ENCODE results near the gene CEMIP. TPM values are rescaled to one million over a fixed set of nuclear protein-coding genes. Genes with fewer than 3 reads are reported as not detected.

CEMIP gene
- polyA plus RNA-seq, 1 donor (not counting 4 experiments of a cell fraction or from before 2014, with no cell fraction given), result 2.3 TPM

DNA sequence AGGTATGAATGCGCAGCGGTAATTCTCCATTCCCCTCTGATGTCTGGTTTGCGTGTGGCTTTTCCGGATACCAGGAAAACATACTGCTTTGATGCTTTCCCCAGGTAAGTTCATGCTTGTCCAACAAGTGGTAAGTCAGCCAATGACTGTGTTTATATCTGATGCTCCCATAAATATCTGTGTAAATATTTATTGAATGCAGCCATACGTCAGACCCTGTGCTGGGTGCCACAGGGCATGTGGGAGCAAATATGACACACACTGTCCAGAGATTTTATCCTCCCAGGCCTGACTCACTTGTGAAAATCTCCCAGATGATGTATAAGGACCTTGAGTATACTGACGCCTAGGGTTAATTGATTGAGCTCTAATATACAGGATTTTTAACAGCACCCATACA lies 29.6 kb upstream of the CEMIP start:
- Histone ChIP-seq H3K4me3 (ENCODE audit: control insufficient read depth in 2 of 3, extremely low read depth in 1 of 3, insufficient read depth in 2 of 3, low read depth in 1 of 3, low read length in 3 of 3) (no peak overlapping the region), H3K9me1 (ENCODE audit: control insufficient read depth, extremely low read depth, insufficient read depth, low read length) (peaks cover 3% of the 10 kb centered on the region), H3K9me3 (ENCODE audit: control insufficient read depth, low read depth, low read length) (no peaks in the 10 kb centered on the region), H3K9ac (ENCODE audit: control insufficient read depth, extremely low read depth, insufficient read depth, low read length) (no peak overlapping the region), H3K27me3 (ENCODE audit: control insufficient read depth, extremely low read depth, insufficient read depth, low read length) (no peaks in the 10 kb centered on the region), H3K4me2 (ENCODE audit: control insufficient read depth, extremely low read depth, insufficient read depth, low read depth, low read length) (no peak overlapping the region), H3K27ac (ENCODE audit: control insufficient read depth, insufficient read depth, low read length) (no peak overlapping the region), H3K4me1 (ENCODE audit: control insufficient read depth, extremely low read depth, insufficient read depth, low read length) (no peaks in the 10 kb centered on the region), H4K20me1 (ENCODE audit: control insufficient read depth, extremely low read depth, insufficient read depth, low read length) (no peaks in the 10 kb centered on the region), H3K79me2 (ENCODE audit: control insufficient read depth, insufficient read depth, low read length) (peaks cover 32% of the 10 kb centered on the region), H2AFZ (ENCODE audit: control insufficient read depth, low read length) (no peak overlapping the region), H3K36me3 (ENCODE audit: control insufficient read depth in 2 of 2, extremely low read depth in 1 of 2, insufficient read depth in 2 of 2, low read length in 2 of 2) (peaks cover 10 to 20% of the 10 kb centered on the region in 2 experiments)
- DNase-seq (ENCODE audit: low read depth, low spot score) (no peak), FAIRE-seq (no peak)
- TF ChIP-seq, protein P1, sequence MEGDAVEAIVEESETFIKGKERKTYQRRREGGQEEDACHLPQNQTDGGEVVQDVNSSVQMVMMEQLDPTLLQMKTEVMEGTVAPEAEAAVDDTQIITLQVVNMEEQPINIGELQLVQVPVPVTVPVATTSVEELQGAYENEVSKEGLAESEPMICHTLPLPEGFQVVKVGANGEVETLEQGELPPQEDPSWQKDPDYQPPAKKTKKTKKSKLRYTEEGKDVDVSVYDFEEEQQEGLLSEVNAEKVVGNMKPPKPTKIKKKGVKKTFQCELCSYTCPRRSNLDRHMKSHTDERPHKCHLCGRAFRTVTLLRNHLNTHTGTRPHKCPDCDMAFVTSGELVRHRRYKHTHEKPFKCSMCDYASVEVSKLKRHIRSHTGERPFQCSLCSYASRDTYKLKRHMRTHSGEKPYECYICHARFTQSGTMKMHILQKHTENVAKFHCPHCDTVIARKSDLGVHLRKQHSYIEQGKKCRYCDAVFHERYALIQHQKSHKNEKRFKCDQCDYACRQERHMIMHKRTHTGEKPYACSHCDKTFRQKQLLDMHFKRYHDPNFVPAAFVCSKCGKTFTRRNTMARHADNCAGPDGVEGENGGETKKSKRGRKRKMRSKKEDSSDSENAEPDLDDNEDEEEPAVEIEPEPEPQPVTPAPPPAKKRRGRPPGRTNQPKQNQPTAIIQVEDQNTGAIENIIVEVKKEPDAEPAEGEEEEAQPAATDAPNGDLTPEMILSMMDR (optimal IDR thresholded peaks at IDR 0.05 in 1 of 3, IDR thresholded peaks at IDR 0.05 in 1 of 3, conservative IDR thresholded peaks at IDR 0.05 in 1 of 3; ENCODE audit: extremely low read depth in 1 of 3, insufficient read depth in 2 of 3, low read length in 3 of 3), result no peak
- TF ChIP-seq EZH2 (IDR thresholded peaks at IDR 0.05; ENCODE audit: low read length), result no peak
- dilution Hi-C loops (cut with MboI; ENCODE audit: extremely low pct_ligation_motif_present, low sequenced_read_pairs), result no loop called here

DNA sequence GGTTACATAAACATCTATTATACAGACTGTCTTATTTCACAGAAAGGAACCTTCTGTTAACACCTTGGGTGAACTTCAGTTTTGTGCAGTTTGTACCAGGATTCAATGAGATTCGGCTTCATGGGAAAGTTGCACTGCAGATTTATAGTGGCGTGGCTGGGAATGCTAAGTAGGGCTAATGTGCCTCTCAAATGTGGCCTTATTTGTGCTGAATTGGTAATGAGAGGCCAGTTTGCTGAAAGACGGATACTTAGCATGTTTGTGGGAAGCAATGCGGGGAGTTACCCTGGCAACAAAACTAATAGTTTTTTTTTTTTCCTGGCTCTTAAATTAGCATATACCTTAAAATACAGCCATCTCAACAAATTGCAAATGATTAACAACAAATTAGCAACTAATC lies 28.6 kb upstream of the CEMIP start:
- Histone ChIP-seq H4K20me1 (ENCODE audit: control insufficient read depth, extremely low read depth, insufficient read depth, low read length) (no peaks in the 10 kb centered on the region), H3K4me2 (ENCODE audit: control insufficient read depth, extremely low read depth, insufficient read depth, low read depth, low read length) (no peak overlapping the region), H3K27me3 (ENCODE audit: control insufficient read depth, extremely low read depth, insufficient read depth, low read length) (no peaks in the 10 kb centered on the region), H3K36me3 (ENCODE audit: control insufficient read depth in 2 of 2, extremely low read depth in 1 of 2, insufficient read depth in 2 of 2, low read length in 2 of 2) (peaks cover 10 to 21% of the 10 kb centered on the region in 2 experiments), H3K9me1 (ENCODE audit: control insufficient read depth, extremely low read depth, insufficient read depth, low read length) (peaks cover 3% of the 10 kb centered on the region), H3K79me2 (ENCODE audit: control insufficient read depth, insufficient read depth, low read length) (peaks cover 26% of the 10 kb centered on the region), H3K9ac (ENCODE audit: control insufficient read depth, extremely low read depth, insufficient read depth, low read length) (no peak overlapping the region), H3K4me3 (ENCODE audit: control insufficient read depth in 2 of 3, extremely low read depth in 1 of 3, insufficient read depth in 2 of 3, low read depth in 1 of 3, low read length in 3 of 3) (no peak overlapping the region), H2AFZ (ENCODE audit: control insufficient read depth, low read length) (no peak overlapping the region), H3K4me1 (ENCODE audit: control insufficient read depth, extremely low read depth, insufficient read depth, low read length) (no peaks in the 10 kb centered on the region), H3K9me3 (ENCODE audit: control insufficient read depth, low read depth, low read length) (no peaks in the 10 kb centered on the region), H3K27ac (ENCODE audit: control insufficient read depth, insufficient read depth, low read length) (no peak overlapping the region)
- FAIRE-seq, result no peak
- dilution Hi-C loops (cut with MboI; ENCODE audit: extremely low pct_ligation_motif_present, low sequenced_read_pairs), result no loop called here
- TF ChIP-seq, protein P1 (optimal IDR thresholded peaks at IDR 0.05 in 1 of 3, IDR thresholded peaks at IDR 0.05 in 1 of 3, conservative IDR thresholded peaks at IDR 0.05 in 1 of 3; ENCODE audit: extremely low read depth in 1 of 3, insufficient read depth in 2 of 3, low read length in 3 of 3), result no peak
- TF ChIP-seq EZH2 (IDR thresholded peaks at IDR 0.05; ENCODE audit: low read length), result no peak
- DNase-seq (ENCODE audit: low read depth, low spot score), result no peak

All from keratinocyte (primary cell).